ENCODE measurements around the gene PPP1R26.
"Not testable (repeated sequence)": the region's sequence is repeated elsewhere in the genome, so short reads cannot be mapped to it uniquely, and the experiment has no call there.

The PPP1R26 gene

DNA sequence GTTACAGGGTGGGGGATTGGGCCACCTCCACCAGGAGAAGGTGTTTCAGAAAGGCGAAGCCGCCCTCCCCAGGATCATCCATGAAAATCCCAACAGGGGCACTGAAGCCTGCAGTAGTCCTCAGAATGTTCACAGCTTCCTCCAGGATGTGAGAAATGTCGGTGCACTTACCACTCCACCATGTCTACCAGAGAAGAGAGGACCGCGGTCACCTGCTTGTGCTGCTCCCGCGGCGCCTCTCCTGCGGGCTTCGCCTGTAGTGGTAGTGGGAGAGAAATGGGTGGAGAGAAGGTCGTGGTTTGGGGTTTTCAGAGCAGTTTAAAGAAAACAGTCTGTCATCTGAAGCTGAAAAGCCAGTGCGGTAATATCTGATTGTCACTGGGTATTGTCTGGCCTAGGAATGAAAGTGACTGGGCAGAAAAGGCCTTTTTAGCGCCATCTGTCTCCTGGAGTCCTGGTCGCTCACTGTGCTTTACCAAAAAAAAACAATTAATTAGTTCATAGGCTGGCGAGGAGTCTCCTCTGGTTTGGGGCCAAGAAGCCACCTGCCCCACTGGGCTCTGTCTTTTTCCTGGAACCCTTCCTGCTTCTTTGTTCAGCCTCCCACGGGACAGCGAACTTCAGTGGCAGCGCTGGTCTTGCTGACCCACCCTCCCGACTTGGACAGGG, 23.0 kb upstream of the PPP1R26 start:
- no peak overlapping the region for H3K4me3 ChIP-seq
- no peak overlapping the region for H3K27ac ChIP-seq
- H3K27me3 ChIP-seq: peaks cover 0 to 7% (median 0%) of the 10 kb centered on the region in 11 experiments; a peak in 2 of 22 replicates
- H3K36me3 ChIP-seq: no peaks in the 10 kb centered on the region
- no peak overlapping the region for H3K9ac ChIP-seq
- peaks cover 0 to 12% (median 3%) of the 10 kb centered on the region in 11 experiments; a peak in 6 of 22 replicates for H3K9me3 ChIP-seq (replicated peaks in 1 of 11)
- peaks cover 0 to 5% (median 0%) of the 10 kb centered on the region in 11 experiments; a peak in 2 of 22 replicates for H4K20me1 ChIP-seq
- H3K4me1 ChIP-seq: peaks cover 0 to 12% (median 8%) of the 10 kb centered on the region in 10 experiments; a peak in 11 of 20 replicates
- no peak for TF ChIP-seq Cebpa-rat (IDR thresholded peaks at IDR 0.05)
- peak overlapping the region in 8 of 11 experiments; percentile 34 to 58 (median 46); a peak in 14 of 22 replicates for H3K4me2 ChIP-seq

- H3K4me3 ChIP-seq, H3K27me3 ChIP-seq, H3K27ac ChIP-seq, H3K4me2 ChIP-seq, H4K20me1 ChIP-seq, H3K9ac ChIP-seq, H3K36me3 ChIP-seq: not testable (repeated sequence)
- H3K9me3 ChIP-seq (replicated peaks in 1 of 11): peaks cover 0 to 12% (median 3%) of the 10 kb centered on the region in 11 experiments; a peak in 6 of 22 replicates
- peaks cover 4 to 15% (median 8%) of the 10 kb centered on the region in 10 experiments; a peak in 15 of 20 replicates for H3K4me1 ChIP-seq
Measured at GRCh38 chr9:135458478-135458877, 21.1 kb upstream of the PPP1R26 start.

GRCh38 chr9:135461936-135462335, 17.6 kb upstream of the PPP1R26 start:
- Histone ChIP-seq H3K9me3 (replicated peaks in 1 of 11) (no peaks in the 10 kb centered on the region), H3K36me3 (no peaks in the 10 kb centered on the region), H3K9ac (no peak overlapping the region), H3K4me2 (no peak overlapping the region), H4K20me1 (peaks cover 0 to 9% (median 0%) of the 10 kb centered on the region in 11 experiments; a peak in 2 of 22 replicates), H3K4me1 (peaks cover 3 to 10% (median 5%) of the 10 kb centered on the region in 10 experiments; a peak in 15 of 20 replicates), H3K27ac (no peak overlapping the region), H3K27me3 (peaks cover 0 to 4% (median 0%) of the 10 kb centered on the region in 11 experiments; a peak in 2 of 22 replicates), H3K4me3 (no peak overlapping the region)
- no peak for TF ChIP-seq Cebpa-rat (IDR thresholded peaks at IDR 0.05)

DNA sequence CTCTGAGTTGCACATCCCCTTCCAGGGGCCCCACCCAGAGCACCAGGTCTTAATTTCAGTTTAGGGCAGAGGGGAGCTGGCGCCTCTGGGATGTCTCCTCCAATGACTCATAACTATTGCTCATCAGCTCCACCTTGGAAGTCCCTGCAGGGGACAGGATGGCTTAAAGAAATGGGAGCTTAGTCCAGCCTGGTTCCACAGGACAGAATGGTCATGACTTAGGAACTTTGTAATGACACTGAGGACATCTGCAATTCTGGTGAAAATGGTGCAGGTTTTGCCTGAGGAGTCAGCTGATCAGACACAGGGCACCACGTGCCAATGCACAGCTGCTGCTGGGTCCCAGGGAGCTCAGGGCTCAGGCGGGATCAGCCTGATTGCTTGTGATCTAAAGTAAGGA, 16.4 kb upstream of the PPP1R26 start:
- TF ChIP-seq Cebpa-rat (IDR thresholded peaks at IDR 0.05): no peak
- H3K4me2 ChIP-seq: peak overlapping the region in 2 of 11 experiments; percentile 28 to 33; a peak in 3 of 22 replicates

DNA sequence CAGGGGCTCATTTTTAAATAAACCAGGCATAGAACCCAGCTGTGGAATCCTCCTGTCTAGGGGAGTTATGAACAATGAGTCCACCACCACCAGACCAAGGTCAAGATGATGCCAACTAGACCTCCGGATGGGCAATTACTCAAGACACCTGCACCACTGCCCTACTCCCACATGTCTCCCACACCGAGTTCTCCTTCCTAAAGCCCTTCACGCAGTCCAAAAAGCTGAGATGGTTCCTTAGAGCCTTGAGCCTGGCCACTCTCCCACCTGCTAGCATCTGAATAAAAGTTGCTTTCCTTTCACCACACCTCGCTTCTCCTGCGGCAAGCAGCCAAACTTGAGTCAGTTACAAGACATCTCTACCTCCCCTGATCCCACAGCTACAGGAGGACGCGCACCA, 15.4 kb upstream of the PPP1R26 start:
- no peak overlapping the region for H3K27ac ChIP-seq
- no peak for TF ChIP-seq Cebpa-rat (IDR thresholded peaks at IDR 0.05)
- no peaks in the 10 kb centered on the region for H3K9me3 ChIP-seq (replicated peaks in 1 of 11)
- H3K4me3 ChIP-seq: no peak overlapping the region
- peaks cover 0 to 24% (median 4%) of the 10 kb centered on the region in 10 experiments; a peak in 10 of 20 replicates for H3K4me1 ChIP-seq
- H3K9ac ChIP-seq: no peak overlapping the region
- H3K4me2 ChIP-seq: no peak overlapping the region
- no peaks in the 10 kb centered on the region for H3K36me3 ChIP-seq
- H4K20me1 ChIP-seq: peaks cover 0 to 9% (median 0%) of the 10 kb centered on the region in 11 experiments; a peak in 1 of 22 replicates
- H3K27me3 ChIP-seq: no peaks in the 10 kb centered on the region

More for the DNA sequence above, 16.4 kb upstream of the PPP1R26 start:
- no peak overlapping the region for H3K4me3 ChIP-seq
- H3K36me3 ChIP-seq: no peaks in the 10 kb centered on the region
- H3K9ac ChIP-seq: no peak overlapping the region
- H3K4me1 ChIP-seq: peaks cover 0 to 14% (median 0%) of the 10 kb centered on the region in 10 experiments; a peak in 9 of 20 replicates
- no peaks in the 10 kb centered on the region for H3K27me3 ChIP-seq
- H3K9me3 ChIP-seq (replicated peaks in 1 of 11): no peaks in the 10 kb centered on the region
- no peak overlapping the region for H3K27ac ChIP-seq
- peaks cover 0 to 9% (median 0%) of the 10 kb centered on the region in 11 experiments; a peak in 1 of 22 replicates for H4K20me1 ChIP-seq

- Histone ChIP-seq H3K27ac (no peak overlapping the region), H4K20me1 (peaks cover 0 to 2% (median 0%) of the 10 kb centered on the region in 11 experiments; a peak in 4 of 22 replicates), H3K9me3 (replicated peaks in 1 of 11) (no peaks in the 10 kb centered on the region), H3K36me3 (no peaks in the 10 kb centered on the region), H3K4me2 (peak overlapping the region in 5 of 11 experiments; percentile 33 to 82 (median 69); a peak in 9 of 22 replicates), H3K4me1 (peaks cover 0 to 27% (median 3%) of the 10 kb centered on the region in 10 experiments; a peak in 9 of 20 replicates), H3K4me3 (no peak overlapping the region), H3K27me3 (peaks cover 0 to 16% (median 4%) of the 10 kb centered on the region in 11 experiments; a peak in 9 of 22 replicates), H3K9ac (no peak overlapping the region)
- TF ChIP-seq Cebpa-rat (IDR thresholded peaks at IDR 0.05): no peak
Measured at GRCh38 chr9:135468854-135469521, 10.6 kb upstream of the PPP1R26 start.

GRCh38 chr9:135471791-135472640, 7.6 kb upstream of the PPP1R26 start:
- Histone ChIP-seq H3K27me3 (peaks cover 4 to 27% (median 12%) of the 10 kb centered on the region in 11 experiments; a peak in 13 of 22 replicates), H3K27ac (no peak overlapping the region), H3K9ac (no peak overlapping the region), H4K20me1 (peaks cover 0 to 15% (median 0%) of the 10 kb centered on the region in 11 experiments; a peak in 6 of 22 replicates), H3K4me2 (no peak overlapping the region), H3K9me3 (replicated peaks in 1 of 11) (no peaks in the 10 kb centered on the region), H3K4me1 (peaks cover 0 to 27% (median 3%) of the 10 kb centered on the region in 10 experiments; a peak in 9 of 20 replicates), H3K36me3 (no peaks in the 10 kb centered on the region), H3K4me3 (no peak overlapping the region)
- TF ChIP-seq Cebpa-rat (IDR thresholded peaks at IDR 0.05): no peak

GRCh38 chr9:135473972-135474543, 5.5 kb upstream of the PPP1R26 start:
- Histone ChIP-seq H3K27me3 (peaks cover 10 to 48% (median 33%) of the 10 kb centered on the region in 11 experiments), H4K20me1 (peaks cover 0 to 32% (median 0%) of the 10 kb centered on the region in 11 experiments; a peak in 10 of 22 replicates), H3K4me2 (no peak overlapping the region), H3K4me3 (no peak overlapping the region), H3K4me1 (peaks cover 0 to 20% (median 3%) of the 10 kb centered on the region in 10 experiments; a peak in 10 of 20 replicates), H3K9me3 (replicated peaks in 1 of 11) (no peaks in the 10 kb centered on the region), H3K9ac (no peak overlapping the region), H3K27ac (no peak overlapping the region), H3K36me3 (no peaks in the 10 kb centered on the region)
- no peak for TF ChIP-seq Cebpa-rat (IDR thresholded peaks at IDR 0.05)
